ENCODE data around the gene OSBPL1A. TPM values are rescaled to one million over a fixed set of nuclear protein-coding genes. Genes with fewer than 3 reads are reported as not detected.

The OSBPL1A gene
- total and polyA plus RNA-seq, 5 donors = 45.9 to 88.6 (median 72.9) TPM

GRCh38 chr18:24200494-24201290 is 196.9 kb downstream of the OSBPL1A start:
- H3K4me1 ChIP-seq (ENCODE audit: control insufficient read depth, insufficient read depth, low read length) = peaks cover 2% of the 10 kb centered on the region
- H3K27me3 ChIP-seq (ENCODE audit: control insufficient read depth, insufficient read depth) = no peaks in the 10 kb centered on the region
- intact Hi-C loops (cut with DNase I) = no loop called here
- H3K27ac ChIP-seq (ENCODE audit: low read length) = peak overlapping the region; percentile 50
- no peak for DNase-seq
- no peaks in the 10 kb centered on the region for H3K9me3 ChIP-seq (ENCODE audit: control insufficient read depth, low read length)
- peak in 1 of 2 donors; percentile 67 for ATAC-seq
- WGBS = 60% methylated on average over 11 of the region's 11 CpGs
- no peak overlapping the region for H3K4me3 ChIP-seq (ENCODE audit: low read length)

- Histone ChIP-seq H3K27ac (ENCODE audit: low read length) (no peak overlapping the region), H3K9me3 (ENCODE audit: control insufficient read depth, low read length) (no peaks in the 10 kb centered on the region), H3K4me1 (ENCODE audit: control insufficient read depth, insufficient read depth, low read length) (peaks cover 2% of the 10 kb centered on the region), H3K27me3 (ENCODE audit: control insufficient read depth, insufficient read depth) (no peaks in the 10 kb centered on the region), H3K4me3 (ENCODE audit: low read length) (no peak overlapping the region)
- intact Hi-C loops (cut with DNase I) = no loop called here
- ATAC-seq = no peak
- DNase-seq = no peak
- WGBS = 78% methylated on average over 5 of the region's 5 CpGs
These were observed 198.2 kb downstream of the OSBPL1A start for GRCh38 chr18:24199372-24199962.

- WGBS = 80% methylated on average over 9 of the region's 9 CpGs
- Histone ChIP-seq H3K27ac (ENCODE audit: low read length) (no peak overlapping the region), H3K4me1 (ENCODE audit: control insufficient read depth, insufficient read depth, low read length) (peaks cover 2% of the 10 kb centered on the region), H3K4me3 (ENCODE audit: low read length) (no peak overlapping the region), H3K9me3 (ENCODE audit: control insufficient read depth, low read length) (no peaks in the 10 kb centered on the region), H3K27me3 (ENCODE audit: control insufficient read depth, insufficient read depth) (no peaks in the 10 kb centered on the region)
- intact Hi-C loops (cut with DNase I) = no loop called here
- DNase-seq = no peak
- peak; percentile 37 to 46 for ATAC-seq
These were observed 199.2 kb downstream of the OSBPL1A start for GRCh38 chr18:24198461-24198860.

GRCh38 chr18:24197412-24197811 is 200.2 kb downstream of the OSBPL1A start:
- Histone ChIP-seq H3K4me3 (ENCODE audit: low read length) (no peak overlapping the region), H3K4me1 (ENCODE audit: control insufficient read depth, insufficient read depth, low read length) (peaks cover 2% of the 10 kb centered on the region), H3K27me3 (ENCODE audit: control insufficient read depth, insufficient read depth) (no peaks in the 10 kb centered on the region), H3K9me3 (ENCODE audit: control insufficient read depth, low read length) (no peaks in the 10 kb centered on the region), H3K27ac (ENCODE audit: low read length) (no peak overlapping the region)
- intact Hi-C loops (cut with DNase I) = no loop called here
- 84% methylated on average over 1 of the region's 1 CpG for WGBS
- DNase-seq = no peak
- no peak for ATAC-seq

- WGBS = 96% methylated on average over 4 of the region's 4 CpGs
- ATAC-seq (no peak), DNase-seq (no peak)
- Histone ChIP-seq H3K9me3 (ENCODE audit: control insufficient read depth, low read length) (no peaks in the 10 kb centered on the region), H3K27me3 (ENCODE audit: control insufficient read depth, insufficient read depth) (no peaks in the 10 kb centered on the region), H3K27ac (ENCODE audit: low read length) (no peak overlapping the region), H3K4me3 (ENCODE audit: low read length) (no peak overlapping the region), H3K4me1 (ENCODE audit: control insufficient read depth, insufficient read depth, low read length) (peaks cover 2% of the 10 kb centered on the region)
- intact Hi-C loops (cut with DNase I) = no loop called here
These were observed 200.9 kb downstream of the OSBPL1A start for GRCh38 chr18:24196764-24197163.

GRCh38 chr18:24195296-24196053 is 202.1 kb downstream of the OSBPL1A start:
- peaks cover 2% of the 10 kb centered on the region for H3K4me1 ChIP-seq (ENCODE audit: control insufficient read depth, insufficient read depth, low read length)
- H3K27me3 ChIP-seq (ENCODE audit: control insufficient read depth, insufficient read depth) = no peaks in the 10 kb centered on the region
- ATAC-seq (no peak), DNase-seq (no peak)
- no peak overlapping the region for H3K27ac ChIP-seq (ENCODE audit: low read length)
- 93% methylated on average over 9 of the region's 9 CpGs for WGBS
- no peak overlapping the region for H3K4me3 ChIP-seq (ENCODE audit: low read length)
- no peaks in the 10 kb centered on the region for H3K9me3 ChIP-seq (ENCODE audit: control insufficient read depth, low read length)
- intact Hi-C loops (cut with DNase I) = no loop called here

- Histone ChIP-seq H3K27ac (ENCODE audit: low read length) (no peak overlapping the region), H3K4me1 (ENCODE audit: control insufficient read depth, insufficient read depth, low read length) (no peaks in the 10 kb centered on the region), H3K9me3 (ENCODE audit: control insufficient read depth, low read length) (no peaks in the 10 kb centered on the region), H3K27me3 (ENCODE audit: control insufficient read depth, insufficient read depth) (no peaks in the 10 kb centered on the region), H3K4me3 (ENCODE audit: low read length) (no peak overlapping the region)
- intact Hi-C loops (cut with DNase I) = no loop called here
- ATAC-seq = no peak
- 57% methylated on average over 2 of the region's 2 CpGs for WGBS
- no peak for DNase-seq
These were observed 207.0 kb downstream of the OSBPL1A start for GRCh38 chr18:24190590-24190989.

GRCh38 chr18:24189664-24190346 is 207.8 kb downstream of the OSBPL1A start:
- no peaks in the 10 kb centered on the region for H3K27me3 ChIP-seq (ENCODE audit: control insufficient read depth, insufficient read depth)
- no peak overlapping the region for H3K27ac ChIP-seq (ENCODE audit: low read length)
- intact Hi-C loops (cut with DNase I) = loop anchor here in 1 of 4 donors (10.0 kb wide), 1 partner anchor 145 kb away; no protein-coding TSS in a partner anchor
- ATAC-seq = no peak
- 94% methylated on average over 15 of the region's 15 CpGs for WGBS
- H3K9me3 ChIP-seq (ENCODE audit: control insufficient read depth, low read length) = no peaks in the 10 kb centered on the region
- no peak for DNase-seq
- no peaks in the 10 kb centered on the region for H3K4me1 ChIP-seq (ENCODE audit: control insufficient read depth, insufficient read depth, low read length)
- no peak overlapping the region for H3K4me3 ChIP-seq (ENCODE audit: low read length)

- intact Hi-C loops (cut with DNase I) = loop anchor here in 1 of 4 donors (10.0 kb wide), 1 partner anchor 146 kb away; no protein-coding TSS in a partner anchor
- H3K9me3 ChIP-seq (ENCODE audit: control insufficient read depth, low read length) = no peaks in the 10 kb centered on the region
- WGBS = 50% methylated on average over 6 of the region's 6 CpGs
- DNase-seq (no peak), ATAC-seq (peak in 1 of 2 donors; percentile 76)
- H3K4me3 ChIP-seq (ENCODE audit: low read length) = no peak overlapping the region
- no peaks in the 10 kb centered on the region for H3K4me1 ChIP-seq (ENCODE audit: control insufficient read depth, insufficient read depth, low read length)
- H3K27me3 ChIP-seq (ENCODE audit: control insufficient read depth, insufficient read depth) = no peaks in the 10 kb centered on the region
- H3K27ac ChIP-seq (ENCODE audit: low read length) = no peak overlapping the region
These were observed 208.6 kb downstream of the OSBPL1A start for GRCh38 chr18:24189007-24189528.

- Histone ChIP-seq H3K27me3 (ENCODE audit: control insufficient read depth, insufficient read depth) (no peaks in the 10 kb centered on the region), H3K4me3 (ENCODE audit: low read length) (no peak overlapping the region), H3K27ac (ENCODE audit: low read length) (no peak overlapping the region), H3K9me3 (ENCODE audit: control insufficient read depth, low read length) (no peaks in the 10 kb centered on the region), H3K4me1 (ENCODE audit: control insufficient read depth, insufficient read depth, low read length) (no peaks in the 10 kb centered on the region)
- WGBS = 66% methylated on average over 5 of the region's 5 CpGs
- peak in 1 of 2 donors; percentile 36 for ATAC-seq
- DNase-seq = no peak
- intact Hi-C loops (cut with DNase I) = loop anchor here in 1 of 4 donors (10.0 kb wide), 1 partner anchor 147 kb away; no protein-coding TSS in a partner anchor
These were observed 209.5 kb downstream of the OSBPL1A start for GRCh38 chr18:24188120-24188519.
